Chondrocyte (in vitro differentiated cells): Measurements from ENCODE around the gene CGREF1. TPM values are rescaled to one million over a fixed set of nuclear protein-coding genes. Genes with fewer than 3 reads are reported as not detected.

Source experiments
- DNase-seq: peaks from one replicate; pipeline ENCODE4 v3.0.0; 2021; ENCODE audit warnings: mixed read lengths, low spot score
- H3K27ac Mint-ChIP-seq: one replicate; pipeline ENCODE4 v1.8.0; 2021; ENCODE audit warnings: mild to moderate bottlenecking, moderate library complexity, mixed read lengths; ENCODE audit not compliant: unreplicated experiment
- H3K27me3 Mint-ChIP-seq: 2 replicates; pipeline ENCODE4 v1.8.0; 2021; ENCODE audit warnings: low read depth, mixed read lengths
- H3K36me3 Mint-ChIP-seq: 2 replicates; pipeline ENCODE4 v1.8.0; 2021; ENCODE audit warnings: low read depth, mixed read lengths
- H3K4me1 Mint-ChIP-seq: 2 replicates; pipeline ENCODE4 v1.8.0; 2021; ENCODE audit warnings: low read depth, mild to moderate bottlenecking, mixed read lengths
- H3K4me3 Mint-ChIP-seq: one replicate; pipeline ENCODE4 v1.8.0; 2021; ENCODE audit warnings: mild to moderate bottlenecking, moderate library complexity, mixed read lengths; ENCODE audit not compliant: unreplicated experiment
- H3K9me3 Mint-ChIP-seq: 2 replicates; pipeline ENCODE4 v1.8.0; 2021; ENCODE audit warnings: low read depth, mixed read lengths
- total RNA-seq: library from RNA; stranded (reverse); gene quantifications from 3 replicates; pipeline ENCODE4 v1.2.1, GENCODE V29; 2021
- TF ChIP-seq, protein P1 (sequence below): fragments of 200-600 bp; sonication (generic); IDR thresholded peaks from 2 replicates; pipeline ENCODE4 v1.5.0; 2021; ENCODE audit warnings: antibody characterized with exemption, mild to moderate bottlenecking, moderate library complexity

CGREF1 gene
- total RNA-seq, 1 donor from 2014 or later: 15.9 TPM

DNA sequence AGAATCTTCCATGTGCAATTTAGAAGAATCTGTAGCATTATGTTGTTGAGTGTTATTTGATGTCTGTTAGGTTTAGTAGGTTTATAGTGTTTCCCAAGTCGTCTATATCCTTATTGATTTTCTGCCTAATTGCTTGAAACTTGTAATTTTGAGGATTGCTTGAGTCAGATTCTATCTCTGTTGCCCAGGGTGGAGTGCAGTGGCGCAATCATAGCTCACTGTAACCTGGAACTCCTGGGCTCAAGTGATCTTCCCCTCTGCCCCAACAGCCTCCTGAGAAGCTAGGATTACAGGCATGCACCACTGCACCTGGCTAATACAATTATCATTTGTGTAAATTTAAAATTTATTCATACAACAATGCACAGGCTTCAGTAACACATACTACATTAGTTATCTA, 26.8 kb upstream of the CGREF1 start:
- H3K4me1 Mint-ChIP-seq: no peaks in the 10 kb centered on the region
- H3K27me3 Mint-ChIP-seq: peaks cover 25% of the 10 kb centered on the region
- no peak overlapping the region for H3K4me3 Mint-ChIP-seq
- H3K27ac Mint-ChIP-seq: no peak overlapping the region
- peaks cover 1% of the 10 kb centered on the region for H3K36me3 Mint-ChIP-seq
- TF ChIP-seq, protein P1, sequence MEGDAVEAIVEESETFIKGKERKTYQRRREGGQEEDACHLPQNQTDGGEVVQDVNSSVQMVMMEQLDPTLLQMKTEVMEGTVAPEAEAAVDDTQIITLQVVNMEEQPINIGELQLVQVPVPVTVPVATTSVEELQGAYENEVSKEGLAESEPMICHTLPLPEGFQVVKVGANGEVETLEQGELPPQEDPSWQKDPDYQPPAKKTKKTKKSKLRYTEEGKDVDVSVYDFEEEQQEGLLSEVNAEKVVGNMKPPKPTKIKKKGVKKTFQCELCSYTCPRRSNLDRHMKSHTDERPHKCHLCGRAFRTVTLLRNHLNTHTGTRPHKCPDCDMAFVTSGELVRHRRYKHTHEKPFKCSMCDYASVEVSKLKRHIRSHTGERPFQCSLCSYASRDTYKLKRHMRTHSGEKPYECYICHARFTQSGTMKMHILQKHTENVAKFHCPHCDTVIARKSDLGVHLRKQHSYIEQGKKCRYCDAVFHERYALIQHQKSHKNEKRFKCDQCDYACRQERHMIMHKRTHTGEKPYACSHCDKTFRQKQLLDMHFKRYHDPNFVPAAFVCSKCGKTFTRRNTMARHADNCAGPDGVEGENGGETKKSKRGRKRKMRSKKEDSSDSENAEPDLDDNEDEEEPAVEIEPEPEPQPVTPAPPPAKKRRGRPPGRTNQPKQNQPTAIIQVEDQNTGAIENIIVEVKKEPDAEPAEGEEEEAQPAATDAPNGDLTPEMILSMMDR: no peak
- no peak for DNase-seq
- peaks cover 10% of the 10 kb centered on the region for H3K9me3 Mint-ChIP-seq

DNA sequence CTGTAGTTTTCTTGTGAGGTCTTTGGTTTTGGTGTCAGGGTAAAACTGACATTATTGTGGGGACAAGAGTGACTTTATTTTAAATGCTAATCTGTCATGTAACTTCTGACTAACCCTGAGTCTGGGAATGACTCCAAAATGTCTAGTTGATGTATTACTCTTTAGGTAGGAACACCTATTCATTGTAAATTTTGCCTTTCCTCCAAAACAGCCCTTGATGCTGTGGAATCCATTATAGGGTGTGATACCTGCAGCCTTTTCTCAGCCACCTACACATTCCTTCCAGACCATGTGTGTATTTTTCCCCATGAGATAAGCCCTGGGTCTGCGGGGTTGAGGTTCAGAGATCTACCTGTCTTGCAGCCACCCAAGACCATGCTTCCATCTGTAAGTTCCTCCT, 24.4 kb upstream of the CGREF1 start:
- peaks cover 10% of the 10 kb centered on the region for H3K9me3 Mint-ChIP-seq
- TF ChIP-seq, protein P1: no peak
- no peak overlapping the region for H3K4me3 Mint-ChIP-seq
- H3K36me3 Mint-ChIP-seq: peaks cover 1% of the 10 kb centered on the region
- H3K4me1 Mint-ChIP-seq: no peaks in the 10 kb centered on the region
- DNase-seq: peak; percentile 15
- H3K27me3 Mint-ChIP-seq: peaks cover 24% of the 10 kb centered on the region
- no peak overlapping the region for H3K27ac Mint-ChIP-seq

DNA sequence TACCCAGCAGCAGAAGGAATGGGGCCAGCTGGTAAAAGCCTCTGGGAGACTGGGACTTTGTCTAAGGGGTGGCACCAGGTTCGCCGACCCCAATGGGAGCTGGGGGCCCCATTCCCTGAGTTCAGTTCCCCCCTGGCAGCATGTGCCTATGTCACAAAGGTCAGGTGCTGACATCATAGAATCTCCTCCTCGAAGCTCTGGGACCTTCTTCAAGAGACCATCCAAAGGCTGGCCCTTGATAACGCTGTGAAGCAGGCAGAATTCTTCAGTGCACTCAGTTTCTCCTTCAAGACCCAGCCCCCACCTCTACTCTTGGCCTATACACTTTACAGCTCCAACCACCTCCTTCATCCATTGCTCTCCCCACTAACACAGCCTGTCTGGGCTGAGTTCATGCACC, 20.4 kb upstream of the CGREF1 start, which contains the start of gene PRR30:
Gene PRR30, minus strand, starts transcription at position 101 of the 400 bp plus-strand sequence. CDS start 1,081 bp downstream, outside the sequence.
- Mint-ChIP-seq H3K27ac (no peak within 1 kb of the TSS), H3K36me3 (peaks cover 1% of the 10 kb centered on the region), H3K27me3 (peaks cover 15% of the 10 kb centered on the region), H3K4me1 (no peaks in the 10 kb centered on the region), H3K4me3 (no peak within 1 kb of the TSS), H3K9me3 (peaks cover 10% of the 10 kb centered on the region)
- no peak for DNase-seq
- TF ChIP-seq, protein P1: no peak

DNA sequence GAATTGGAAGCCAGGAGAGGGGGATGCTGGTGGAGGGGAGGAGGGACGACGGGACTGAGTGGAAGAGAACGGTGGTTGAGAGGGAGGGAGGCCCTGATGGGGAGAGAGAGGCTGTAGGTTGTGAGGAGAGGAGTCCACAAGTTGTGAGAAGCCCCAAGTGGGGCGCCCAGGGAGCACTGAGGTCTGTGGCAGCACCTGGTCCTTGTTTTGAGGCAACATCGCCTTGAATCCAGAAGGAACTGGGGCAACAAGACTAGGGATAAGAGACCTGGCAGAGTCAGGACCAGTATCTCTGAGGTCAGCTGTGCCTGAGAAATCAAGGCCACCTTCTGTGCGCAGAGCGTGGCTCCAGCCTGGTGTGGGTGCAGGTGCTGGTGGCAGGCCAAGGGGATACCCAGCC, 19.2 kb upstream of the CGREF1 start:
- H3K4me1 Mint-ChIP-seq: peaks cover 8% of the 10 kb centered on the region
- peaks cover 1% of the 10 kb centered on the region for H3K36me3 Mint-ChIP-seq
- peaks cover 10% of the 10 kb centered on the region for H3K27me3 Mint-ChIP-seq
- peaks cover 5% of the 10 kb centered on the region for H3K9me3 Mint-ChIP-seq
- DNase-seq: no peak
- TF ChIP-seq, protein P1: no peak
- H3K4me3 Mint-ChIP-seq: no peak overlapping the region
- no peak overlapping the region for H3K27ac Mint-ChIP-seq

DNA sequence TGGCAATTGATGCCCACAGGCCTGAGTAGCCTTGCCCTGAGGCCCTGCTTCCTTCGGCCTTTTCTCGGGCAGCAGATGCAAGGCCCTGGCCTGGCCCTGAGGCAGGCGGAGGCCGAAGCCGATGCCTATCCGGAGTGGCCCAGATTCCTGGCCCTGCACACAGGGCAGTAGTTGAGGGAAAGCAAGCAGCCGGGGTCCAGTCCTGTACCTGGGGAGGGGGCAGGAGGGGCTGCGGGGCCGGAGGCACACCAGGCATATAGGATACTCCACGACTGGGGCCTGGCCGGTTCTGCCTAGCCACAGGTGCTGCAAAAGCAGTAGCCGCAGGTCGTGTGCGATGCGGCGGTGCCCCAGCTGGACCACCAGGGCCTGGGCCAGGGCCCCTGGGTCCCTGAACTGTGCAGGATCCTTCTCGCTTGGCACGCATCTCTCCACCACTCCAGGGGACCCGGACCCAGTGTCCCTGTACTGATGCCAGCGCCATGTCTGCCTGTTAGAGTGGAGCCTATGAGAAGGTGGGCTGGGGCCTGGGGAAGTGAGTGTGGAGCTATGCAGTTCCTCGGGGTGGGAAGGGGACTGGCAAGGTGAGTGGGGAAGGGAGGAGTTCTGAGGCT, 18.5 kb upstream of the CGREF1 start:
- Mint-ChIP-seq H3K9me3 (no peaks in the 10 kb centered on the region), H3K27ac (no peak overlapping the region), H3K36me3 (peaks cover 3% of the 10 kb centered on the region), H3K4me1 (peaks cover 14% of the 10 kb centered on the region), H3K27me3 (peaks cover 4% of the 10 kb centered on the region), H3K4me3 (no peak overlapping the region)
- TF ChIP-seq, protein P1: no peak
- no peak for DNase-seq
